MM.1S (cell line): ENCODE data around the gene TMPRSS6.
"Not testable (repeated sequence)": the region's sequence is repeated elsewhere in the genome, so short reads cannot be mapped to it uniquely, and the experiment has no call there.

Source experiments
- DNase-seq: peaks from one replicate; pipeline ENCODE4 v3.0.0-alpha.2; 2015
- H2AFZ ChIP-seq: fragments of 300-600 bp; sonication (generic); 2 replicates; pipeline ENCODE4 v1.6.0; 2016; ENCODE audit warnings: antibody characterized with exemption, low read length
- H3F3A ChIP-seq: fragments of 300-600 bp; sonication (generic); 2 replicates; pipeline ENCODE4 v1.6.1; 2016; ENCODE audit warnings: mild to moderate bottlenecking, antibody characterized with exemption, low read length, moderate library complexity, mixed read lengths; ENCODE audit not compliant: insufficient read depth
- H3K27ac ChIP-seq: fragments of 300-600 bp; sonication (generic); 2 replicates; pipeline ENCODE4 v1.5.1; 2016; ENCODE audit warnings: mild to moderate bottlenecking, low read length
- H3K27me3 ChIP-seq: fragments of 300-600 bp; sonication (generic); replicated peaks from 2 replicates; pipeline ENCODE4 v1.6.0; 2016; ENCODE audit warnings: low read length; ENCODE audit not compliant: insufficient read depth
- H3K36me3 ChIP-seq: fragments of 300-600 bp; sonication (generic); replicated peaks from 2 replicates; pipeline ENCODE4 v1.6.1; 2016; ENCODE audit warnings: mild to moderate bottlenecking, low read length, mixed read lengths; ENCODE audit not compliant: insufficient read depth
- H3K4me1 ChIP-seq: fragments of 300-600 bp; sonication (generic); 2 replicates; pipeline ENCODE4 v1.6.1; 2016; ENCODE audit warnings: low read length, mixed read lengths
- H3K4me2 ChIP-seq: fragments of 300-600 bp; sonication (generic); 2 replicates; pipeline ENCODE4 v1.6.0; 2016; ENCODE audit warnings: low read depth, low read length
- H3K4me3 ChIP-seq: fragments of 300-600 bp; sonication (generic); 2 replicates; pipeline ENCODE4 v1.5.1; 2016; ENCODE audit warnings: low read length, mixed read lengths
- H3K79me2 ChIP-seq: fragments of 300-600 bp; sonication (generic); 2 replicates; pipeline ENCODE4 v1.6.1; 2016; ENCODE audit warnings: mixed run types, low read length, mixed read lengths
- H3K9ac ChIP-seq: fragments of 300-600 bp; sonication (generic); 2 replicates; pipeline ENCODE4 v1.6.1; 2016; ENCODE audit warnings: low read length, mixed read lengths
- H3K9me2 ChIP-seq: fragments of 300-600 bp; sonication (generic); replicated peaks from 2 replicates; pipeline ENCODE4 v1.6.1; 2016; ENCODE audit warnings: mild to moderate bottlenecking, low read length, mixed read lengths; ENCODE audit not compliant: insufficient read depth
- H3K9me3 ChIP-seq: fragments of 300-600 bp; sonication (generic); replicated peaks from 2 replicates; pipeline ENCODE4 v1.6.1; 2016; ENCODE audit warnings: mild to moderate bottlenecking, low read length, mixed read lengths; ENCODE audit not compliant: insufficient read depth
- H4K20me1 ChIP-seq: fragments of 300-600 bp; sonication (generic); 2 replicates; pipeline ENCODE4 v1.6.1; 2016; ENCODE audit warnings: mild to moderate bottlenecking, low read length, moderate library complexity, mixed read lengths; ENCODE audit not compliant: insufficient read depth
- CTCF ChIP-seq: fragments of 300-600 bp; sonication (generic); IDR thresholded peaks from 2 replicates; pipeline ENCODE4 v1.5.1; 2016; ENCODE audit warnings: antibody characterized with exemption, low read length, mixed read lengths
- EZH2 ChIP-seq: fragments of 300-600 bp; sonication (generic); optimal IDR thresholded peaks from 2 replicates; pipeline ENCODE3; 2017; ENCODE audit warnings: low read depth, mild to moderate bottlenecking, antibody characterized with exemption, low read length, mixed read lengths
- EZH2phosphoT487 ChIP-seq: fragments of 300-600 bp; sonication (generic); IDR thresholded peaks from 2 replicates; pipeline ENCODE4 v1.6.1; 2018; ENCODE audit warnings: antibody characterized with exemption, low read length

The TMPRSS6 gene

DNA sequence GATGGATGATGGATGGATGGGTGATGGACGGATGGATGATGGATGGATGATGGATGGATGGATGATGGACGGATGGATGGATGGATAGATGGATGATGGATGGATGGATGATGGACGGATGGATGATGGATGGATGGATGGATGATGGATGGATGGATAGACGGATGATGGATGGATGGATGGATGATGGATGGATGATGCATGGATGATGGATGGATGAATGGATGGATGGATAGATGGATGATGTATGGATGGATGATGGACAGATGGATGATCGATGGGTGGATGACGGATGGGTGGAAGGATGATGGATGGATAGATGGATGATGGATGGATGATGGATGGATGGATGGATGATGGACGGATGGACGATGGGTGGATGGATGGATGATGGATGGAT lies 36.8 kb downstream of the TMPRSS6 start:
- no peak overlapping the region for H3K4me2 ChIP-seq

GRCh38 chr22:37071850-37072592 lies 37.5 kb downstream of the TMPRSS6 start:
- not testable (repeated sequence) for H3K9me2 ChIP-seq, H2AFZ ChIP-seq, H3K9ac ChIP-seq, H3F3A ChIP-seq, H3K9me3 ChIP-seq, H4K20me1 ChIP-seq, H3K4me1 ChIP-seq, H3K36me3 ChIP-seq, H3K79me2 ChIP-seq, H3K4me2 ChIP-seq, DNase-seq, H3K4me3 ChIP-seq, H3K27ac ChIP-seq
- peaks cover 85% of the 10 kb centered on the region for H3K27me3 ChIP-seq

More for the DNA sequence above, 36.8 kb downstream of the TMPRSS6 start:
- DNase-seq: no peak
- Histone ChIP-seq H3F3A (no peaks in the 10 kb centered on the region), H2AFZ (no peak overlapping the region), H3K4me1 (no peaks in the 10 kb centered on the region), H3K36me3 (no peaks in the 10 kb centered on the region), H3K27ac (no peak overlapping the region), H3K9me2 (no peaks in the 10 kb centered on the region), H3K9me3 (no peaks in the 10 kb centered on the region), H3K9ac (no peak overlapping the region), H3K79me2 (no peaks in the 10 kb centered on the region), H3K4me3 (no peak overlapping the region), H3K27me3 (peaks cover 84% of the 10 kb centered on the region), H4K20me1 (no peaks in the 10 kb centered on the region)
- no peak for TF ChIP-seq EZH2phosphoT487
- TF ChIP-seq EZH2: no peak

DNA sequence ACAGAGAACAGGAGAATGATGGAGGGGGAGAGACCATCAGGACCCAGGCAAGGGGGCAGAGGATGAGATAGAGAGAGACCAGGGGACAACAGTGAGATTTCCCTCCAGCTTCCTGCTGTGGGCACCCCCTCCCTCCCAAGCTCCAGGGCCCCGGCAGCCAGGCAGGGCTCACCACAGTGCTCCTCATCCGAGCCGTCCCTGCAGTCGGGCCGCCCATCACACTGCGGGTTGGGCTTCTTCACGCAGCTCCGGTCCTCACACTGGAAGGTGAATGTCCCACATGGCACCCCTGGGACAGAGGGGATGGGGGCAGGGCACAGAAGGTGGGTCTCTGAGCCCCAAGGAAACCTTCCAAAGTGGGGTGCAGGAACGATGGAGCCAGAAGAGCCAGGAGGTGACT lies 38.8 kb downstream of the TMPRSS6 start:
- H4K20me1 ChIP-seq: no peaks in the 10 kb centered on the region
- H3K27ac ChIP-seq: no peak overlapping the region
- no peak for DNase-seq
- no peak overlapping the region for H2AFZ ChIP-seq
- no peak overlapping the region for H3K4me2 ChIP-seq
- H3K27me3 ChIP-seq: peaks cover 85% of the 10 kb centered on the region
- no peak overlapping the region for H3K4me3 ChIP-seq
- no peaks in the 10 kb centered on the region for H3K36me3 ChIP-seq
- H3K4me1 ChIP-seq: no peaks in the 10 kb centered on the region
- H3K9ac ChIP-seq: no peak overlapping the region
- TF ChIP-seq CTCF (no peak), EZH2phosphoT487 (no peak), EZH2 (no peak)
- H3K9me2 ChIP-seq: no peaks in the 10 kb centered on the region
- no peaks in the 10 kb centered on the region for H3K9me3 ChIP-seq
- no peaks in the 10 kb centered on the region for H3K79me2 ChIP-seq
- no peaks in the 10 kb centered on the region for H3F3A ChIP-seq

- H3K9ac ChIP-seq: no peak overlapping the region
- TF ChIP-seq CTCF (no peak), EZH2 (no peak), EZH2phosphoT487 (no peak)
- no peak overlapping the region for H3K4me3 ChIP-seq
- H2AFZ ChIP-seq: no peak overlapping the region
- no peaks in the 10 kb centered on the region for H3K36me3 ChIP-seq
- no peaks in the 10 kb centered on the region for H3F3A ChIP-seq
- no peak overlapping the region for H3K4me2 ChIP-seq
- H3K9me2 ChIP-seq: no peaks in the 10 kb centered on the region
- no peaks in the 10 kb centered on the region for H4K20me1 ChIP-seq
- no peak overlapping the region for H3K27ac ChIP-seq
- no peaks in the 10 kb centered on the region for H3K79me2 ChIP-seq
- H3K9me3 ChIP-seq: no peaks in the 10 kb centered on the region
- H3K4me1 ChIP-seq: no peaks in the 10 kb centered on the region
- peaks cover 85% of the 10 kb centered on the region for H3K27me3 ChIP-seq
- no peak for DNase-seq
These were observed 39.2 kb downstream of the TMPRSS6 start for GRCh38 chr22:37070334-37070733.
